ENCODE data around the gene RETN.

DNA sequence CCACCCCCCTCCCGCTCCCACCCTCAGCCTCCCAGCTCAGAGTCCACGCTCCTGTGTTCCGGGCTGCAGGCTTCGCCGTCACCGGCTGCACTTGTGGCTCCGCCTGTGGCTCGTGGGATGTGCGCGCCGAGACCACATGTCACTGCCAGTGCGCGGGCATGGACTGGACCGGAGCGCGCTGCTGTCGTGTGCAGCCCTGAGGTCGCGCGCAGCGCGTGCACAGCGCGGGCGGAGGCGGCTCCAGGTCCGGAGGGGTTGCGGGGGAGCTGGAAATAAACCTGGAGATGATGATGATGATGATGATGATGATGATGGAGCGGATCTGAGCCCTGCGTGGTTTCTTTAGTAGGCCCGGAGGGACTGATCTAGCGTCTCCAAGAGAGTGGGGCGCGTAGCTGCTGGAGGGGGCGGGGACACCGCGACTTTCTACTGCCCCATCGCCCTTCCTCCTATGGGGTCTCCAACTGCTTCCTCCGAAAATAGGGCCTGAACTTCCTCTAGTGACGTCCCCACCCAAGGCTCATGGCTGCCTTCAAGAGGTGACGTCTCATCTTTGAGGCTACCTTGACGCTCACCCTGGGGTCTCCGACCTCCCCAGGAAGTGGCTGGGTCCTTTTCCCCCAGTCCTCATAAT, 1.4 kb downstream of the RETN start:
- TF ChIP-seq CTCF (IDR thresholded peaks at IDR 0.05 in 8 of 11, conservative IDR thresholded peaks at IDR 0.05 in 3 of 11) (no peak), POLR2AphosphoS5 (IDR thresholded peaks at IDR 0.05) (peak in 1 of 3 donors; percentile 71)

Data from spleen (tissue), 7 donors.